GM19467 (cell line): ENCODE data around the gene BSCL2.
"Not testable (repeated sequence)": the region's sequence is repeated elsewhere in the genome, so short reads cannot be mapped to it uniquely, and the experiment has no call there.

Experiments used
- ATAC-seq: cut with Tn5 transposase; IDR thresholded peaks from one replicate; pipeline ENCODE4 v1.9.1; 2021; ENCODE audit warnings: mild to moderate bottlenecking, moderate library complexity; ENCODE audit not compliant: unreplicated experiment

BSCL2 gene

GRCh38 chr11:62688491-62688890 lies 18.7 kb downstream of the BSCL2 start:
- no peak for ATAC-seq

- ATAC-seq = no peak
These were observed 19.5 kb downstream of the BSCL2 start for GRCh38 chr11:62687508-62688396.

- no peak for ATAC-seq
These were observed 24.7 kb downstream of the BSCL2 start for GRCh38 chr11:62682518-62682917.

GRCh38 chr11:62680825-62681240 lies 26.4 kb downstream of the BSCL2 start:
- ATAC-seq = no peak

- peak; percentile 66 for ATAC-seq
These were observed 28.2 kb downstream of the BSCL2 start, which contains the start of gene UBXN1 for GRCh38 chr11:62678770-62679696. UBXN1 (minus strand) TSS chr11:62679073; CDS start chr11:62678923, 150 bp downstream.

- ATAC-seq = no peak
These were observed 28.8 kb downstream of the BSCL2 start for GRCh38 chr11:62678433-62678769.

- no peak for ATAC-seq
These were observed 29.5 kb downstream of the BSCL2 start for GRCh38 chr11:62677714-62678113.

GRCh38 chr11:62677156-62677555 lies 30.1 kb downstream of the BSCL2 start:
- ATAC-seq = no peak

- ATAC-seq = no peak
These were observed 30.5 kb downstream of the BSCL2 start for GRCh38 chr11:62676698-62677097.

- not testable (repeated sequence) for ATAC-seq
These were observed 31.8 kb downstream of the BSCL2 start for GRCh38 chr11:62675415-62675814.

GRCh38 chr11:62673196-62673525 lies 34.1 kb downstream of the BSCL2 start:
- ATAC-seq = no peak

GRCh38 chr11:62671608-62672389 lies 35.4 kb downstream of the BSCL2 start, which contains the start of the genes LBHD1 and UQCC3:
LBHD1 (minus strand) TSS chr11:62672267; CDS start chr11:62670031, 2,236 bp downstream.
UQCC3 (plus strand) TSS chr11:62671673; CDS start chr11:62671746, 73 bp downstream.
- ATAC-seq = peak; percentile 38

- ATAC-seq = peak; percentile 11
These were observed 36.0 kb downstream of the BSCL2 start for GRCh38 chr11:62671236-62671607.

GRCh38 chr11:62669420-62670161 lies 37.6 kb downstream of the BSCL2 start:
- no peak for ATAC-seq

GRCh38 chr11:62667460-62667859 lies 39.8 kb downstream of the BSCL2 start:
- ATAC-seq = no peak

- ATAC-seq = no peak
These were observed 40.8 kb downstream of the BSCL2 start for GRCh38 chr11:62666259-62666926.

GRCh38 chr11:62665599-62666258 lies 41.5 kb downstream of the BSCL2 start:
- no peak for ATAC-seq

GRCh38 chr11:62665075-62665598 lies 42.1 kb downstream of the BSCL2 start, which contains the start of the genes C11orf98 and CSKMT:
C11orf98 (minus strand) TSS chr11:62665210; CDS start chr11:62665169, 41 bp downstream.
CSKMT (plus strand) TSS chr11:62665312; CDS start chr11:62665880, 568 bp downstream.
- ATAC-seq = peak; percentile 80
